Progenitor cell of endocrine pancreas (in vitro differentiated cells): ENCODE results near the gene KIF12. TPM values are rescaled to one million over a fixed set of nuclear protein-coding genes. Genes with fewer than 3 reads are reported as not detected.

Source experiments
- DNase-seq: peaks from one replicate; pipeline ENCODE4 v3.0.0; 2021; ENCODE audit warnings: low spot score; ENCODE audit not compliant: unreplicated experiment
- H3K27ac Mint-ChIP-seq: 2 replicates; pipeline ENCODE4 v1.8.0; 2021; ENCODE audit warnings: mild to moderate bottlenecking, moderate library complexity, mixed read lengths
- H3K27me3 Mint-ChIP-seq: 2 replicates; pipeline ENCODE4 v1.8.0; 2021; ENCODE audit warnings: mixed read lengths
- H3K36me3 Mint-ChIP-seq: 2 replicates; pipeline ENCODE4 v1.8.0; 2022; ENCODE audit warnings: mixed read lengths; ENCODE audit not compliant: insufficient read depth
- H3K4me1 Mint-ChIP-seq: 2 replicates; pipeline ENCODE4 v1.8.0; 2021; ENCODE audit warnings: low read depth, mixed read lengths
- H3K4me3 Mint-ChIP-seq: 2 replicates; pipeline ENCODE4 v1.8.0; 2021; ENCODE audit warnings: low read depth, mild to moderate bottlenecking, moderate library complexity, mixed read lengths
- H3K9me3 Mint-ChIP-seq: 2 replicates; pipeline ENCODE4 v1.8.0; 2021; ENCODE audit warnings: low read depth, mixed read lengths
- total RNA-seq: library from RNA; stranded (reverse); gene quantifications from 2 replicates; pipeline ENCODE4 v1.2.1, GENCODE V29; 2021
- TF ChIP-seq, protein P1 (sequence below): fragments of 200-600 bp; sonication (generic); IDR thresholded peaks from one replicate; pipeline ENCODE4 v1.5.0; 2021; ENCODE audit warnings: antibody characterized with exemption, mild to moderate bottlenecking; ENCODE audit not compliant: unreplicated experiment

Gene KIF12
- total RNA-seq, 1 donor from 2014 or later: 176 TPM

DNA sequence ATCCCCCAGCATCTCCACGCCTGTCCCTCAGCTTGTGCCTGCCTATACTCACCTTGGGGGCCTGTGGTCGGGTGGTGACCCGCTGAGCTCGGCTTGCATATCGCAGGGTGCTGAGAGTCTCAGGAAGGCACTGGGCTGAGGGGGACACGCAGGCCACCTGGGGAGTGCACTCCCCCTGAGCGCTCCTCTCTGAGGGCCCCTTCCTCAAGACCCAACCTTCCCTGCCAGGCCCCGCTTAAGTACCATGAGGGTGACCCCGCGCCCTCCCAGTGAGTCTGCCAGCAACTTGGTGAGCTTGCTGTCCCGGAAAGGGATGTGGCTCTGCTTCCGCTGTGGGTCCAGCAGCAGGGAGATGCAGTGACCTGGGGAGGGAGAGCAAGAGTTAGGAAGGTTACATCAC, 4.1 kb downstream of the KIF12 start:
- TF ChIP-seq, protein P1, sequence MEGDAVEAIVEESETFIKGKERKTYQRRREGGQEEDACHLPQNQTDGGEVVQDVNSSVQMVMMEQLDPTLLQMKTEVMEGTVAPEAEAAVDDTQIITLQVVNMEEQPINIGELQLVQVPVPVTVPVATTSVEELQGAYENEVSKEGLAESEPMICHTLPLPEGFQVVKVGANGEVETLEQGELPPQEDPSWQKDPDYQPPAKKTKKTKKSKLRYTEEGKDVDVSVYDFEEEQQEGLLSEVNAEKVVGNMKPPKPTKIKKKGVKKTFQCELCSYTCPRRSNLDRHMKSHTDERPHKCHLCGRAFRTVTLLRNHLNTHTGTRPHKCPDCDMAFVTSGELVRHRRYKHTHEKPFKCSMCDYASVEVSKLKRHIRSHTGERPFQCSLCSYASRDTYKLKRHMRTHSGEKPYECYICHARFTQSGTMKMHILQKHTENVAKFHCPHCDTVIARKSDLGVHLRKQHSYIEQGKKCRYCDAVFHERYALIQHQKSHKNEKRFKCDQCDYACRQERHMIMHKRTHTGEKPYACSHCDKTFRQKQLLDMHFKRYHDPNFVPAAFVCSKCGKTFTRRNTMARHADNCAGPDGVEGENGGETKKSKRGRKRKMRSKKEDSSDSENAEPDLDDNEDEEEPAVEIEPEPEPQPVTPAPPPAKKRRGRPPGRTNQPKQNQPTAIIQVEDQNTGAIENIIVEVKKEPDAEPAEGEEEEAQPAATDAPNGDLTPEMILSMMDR: no peak

DNA sequence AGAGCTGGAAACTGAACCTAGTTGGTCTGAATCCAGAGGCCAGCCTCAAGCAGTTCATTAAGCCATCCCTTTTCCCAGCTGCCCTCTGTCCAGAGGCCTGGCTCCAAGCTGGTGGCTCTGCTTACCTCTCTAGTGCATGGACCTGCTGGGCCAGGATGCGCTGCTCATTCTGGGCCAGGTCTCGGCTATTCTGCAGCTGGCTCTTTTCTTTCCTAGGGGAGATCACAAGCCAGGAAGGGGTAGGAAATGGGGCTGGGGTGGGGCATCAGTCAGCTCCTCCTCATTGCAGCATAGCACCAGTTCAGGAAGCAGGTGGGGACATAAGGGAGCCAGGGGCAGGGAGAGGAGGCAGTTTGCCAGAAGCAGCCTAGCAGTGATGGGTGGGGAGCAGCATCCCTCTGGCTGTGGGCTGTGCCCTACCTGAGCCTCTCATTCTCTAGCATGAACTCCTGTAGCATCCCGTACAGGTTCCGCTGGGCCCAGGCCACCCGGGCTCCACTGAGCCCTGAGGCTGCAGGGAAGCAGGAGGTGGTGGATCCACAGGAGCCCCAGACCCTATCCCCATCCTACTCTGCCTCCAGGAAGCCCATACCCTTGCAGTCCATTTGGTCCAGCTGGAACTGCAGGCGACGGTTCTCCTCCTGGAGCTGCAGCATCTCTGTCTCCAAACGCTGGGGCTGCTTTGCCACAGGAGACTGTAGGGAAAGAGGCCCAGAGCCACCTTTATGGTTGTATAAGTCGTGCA, 5.2 kb downstream of the KIF12 start:
- TF ChIP-seq, protein P1: no peak
- Mint-ChIP-seq H3K4me3 (no peak overlapping the region), H3K27ac (no peak overlapping the region), H3K36me3 (peaks cover 32% of the 10 kb centered on the region), H3K4me1 (peaks cover 14% of the 10 kb centered on the region), H3K9me3 (no peaks in the 10 kb centered on the region), H3K27me3 (no peaks in the 10 kb centered on the region)
- no peak for DNase-seq

More for the DNA sequence above, 4.1 kb downstream of the KIF12 start:
- Mint-ChIP-seq H3K9me3 (no peaks in the 10 kb centered on the region), H3K4me3 (no peak overlapping the region), H3K27me3 (no peaks in the 10 kb centered on the region), H3K27ac (no peak overlapping the region), H3K4me1 (peaks cover 22% of the 10 kb centered on the region), H3K36me3 (peaks cover 32% of the 10 kb centered on the region)
- DNase-seq: no peak

DNA sequence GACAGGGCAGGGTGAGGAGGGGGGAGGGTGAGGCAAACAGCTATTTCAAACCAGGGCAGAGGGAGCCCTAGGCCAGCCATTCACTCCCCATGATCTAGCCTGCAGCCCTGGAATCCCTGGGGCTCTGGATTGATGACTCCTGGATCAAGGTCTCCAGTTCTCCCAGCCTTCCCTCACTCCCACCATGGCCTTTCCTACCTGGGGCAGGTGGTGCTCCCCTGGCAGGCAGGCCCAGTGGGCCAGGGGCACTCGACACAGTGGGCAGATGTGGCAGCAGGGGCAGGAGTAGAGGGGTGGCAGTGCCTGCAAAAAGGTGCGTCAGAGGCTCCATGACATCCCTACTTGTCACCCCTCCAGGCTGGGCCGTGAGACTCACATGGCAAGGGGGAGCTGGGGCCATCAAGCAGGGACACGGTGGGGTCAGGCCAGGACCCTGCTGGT, 6.0 kb downstream of the KIF12 start:
- H3K27ac Mint-ChIP-seq: no peak overlapping the region
- H3K4me3 Mint-ChIP-seq: no peak overlapping the region
- H3K36me3 Mint-ChIP-seq: peaks cover 33% of the 10 kb centered on the region
- peaks cover 13% of the 10 kb centered on the region for H3K4me1 Mint-ChIP-seq
- H3K27me3 Mint-ChIP-seq: no peaks in the 10 kb centered on the region
- DNase-seq: no peak
- H3K9me3 Mint-ChIP-seq: no peaks in the 10 kb centered on the region
- TF ChIP-seq, protein P1: no peak

DNA sequence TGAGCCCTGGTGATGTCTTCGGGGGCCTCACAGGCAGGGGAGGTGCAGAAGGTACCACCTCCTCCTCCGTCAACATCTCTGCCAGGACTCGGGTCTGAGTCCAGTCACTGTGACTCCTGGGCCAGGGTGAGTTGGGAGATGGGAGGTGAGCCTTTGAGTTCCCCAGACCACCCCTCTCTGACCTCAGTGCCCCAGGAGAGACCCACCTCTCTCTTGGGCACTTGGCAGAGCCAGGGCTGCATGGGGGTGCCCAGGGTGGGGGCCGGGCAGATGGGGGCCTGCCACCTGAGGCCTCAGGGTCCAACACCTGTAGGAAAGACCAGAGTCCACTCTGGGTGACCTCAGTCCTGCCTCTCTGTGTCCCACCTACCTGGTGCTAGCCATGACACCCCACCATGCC, 6.8 kb downstream of the KIF12 start:
- H3K9me3 Mint-ChIP-seq: peaks cover under 1% of the 10 kb centered on the region
- peaks cover 8% of the 10 kb centered on the region for H3K4me1 Mint-ChIP-seq
- no peaks in the 10 kb centered on the region for H3K27me3 Mint-ChIP-seq
- TF ChIP-seq, protein P1: no peak
- peaks cover 33% of the 10 kb centered on the region for H3K36me3 Mint-ChIP-seq
- no peak for DNase-seq
- H3K4me3 Mint-ChIP-seq: no peak overlapping the region
- no peak overlapping the region for H3K27ac Mint-ChIP-seq

DNA sequence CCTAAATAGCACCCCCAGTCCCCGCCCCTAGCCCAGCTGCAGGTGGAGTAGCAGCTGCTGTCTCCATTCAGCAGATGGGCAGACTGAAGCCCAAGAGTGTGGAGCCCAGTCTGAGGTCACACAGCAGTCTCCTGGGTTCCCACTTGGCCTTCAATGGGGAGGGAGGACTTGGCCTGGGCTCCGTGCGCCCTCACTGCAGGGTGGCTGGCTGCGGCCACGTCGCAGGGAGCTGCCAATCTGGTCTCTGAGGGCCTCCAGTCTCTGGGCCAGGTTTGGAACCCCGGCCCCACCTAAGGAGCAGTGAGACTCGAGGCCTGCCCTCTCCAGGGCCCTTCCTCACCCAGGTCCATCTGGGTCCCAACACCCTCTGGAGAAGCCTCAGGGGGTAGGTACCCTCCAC, 7.4 kb downstream of the KIF12 start:
- no peak for DNase-seq

More for the DNA sequence above, 7.4 kb downstream of the KIF12 start:
- H3K36me3 Mint-ChIP-seq: peaks cover 36% of the 10 kb centered on the region
- peaks cover 6% of the 10 kb centered on the region for H3K4me1 Mint-ChIP-seq
- H3K4me3 Mint-ChIP-seq: no peak overlapping the region
- H3K9me3 Mint-ChIP-seq: peaks cover 6% of the 10 kb centered on the region
- no peaks in the 10 kb centered on the region for H3K27me3 Mint-ChIP-seq
- H3K27ac Mint-ChIP-seq: no peak overlapping the region
- TF ChIP-seq, protein P1: no peak
